HG03196 (cell line): Measurements from ENCODE around the gene SPTBN5.
"Not testable (repeated sequence)": the region's sequence is repeated elsewhere in the genome, so short reads cannot be mapped to it uniquely, and the experiment has no call there.

Source experiments
- ATAC-seq: cut with Tn5 transposase; IDR thresholded peaks from one replicate; pipeline ENCODE4 v1.9.1; 2021; ENCODE audit not compliant: unreplicated experiment

The SPTBN5 gene

DNA sequence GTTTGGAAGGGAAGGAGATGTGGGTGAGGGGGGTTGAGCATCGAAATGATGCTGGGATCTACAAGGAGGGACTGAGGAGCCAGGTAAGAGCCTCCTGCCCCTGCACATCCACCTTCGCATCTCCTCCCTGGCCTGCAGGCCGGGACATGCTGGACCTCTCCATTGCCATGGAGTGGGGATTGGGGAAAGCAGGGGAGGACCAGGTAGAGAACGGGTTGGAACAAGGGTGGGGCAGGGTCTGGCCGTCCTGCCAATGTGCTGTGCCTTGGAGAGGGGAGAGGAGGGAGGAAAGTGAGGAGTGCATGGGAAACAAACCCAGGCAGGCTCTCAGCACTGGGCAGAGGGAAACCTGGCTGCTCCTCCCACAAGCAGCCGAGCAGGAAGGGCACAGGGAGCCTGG is 44.6 kb downstream of the SPTBN5 start:
- ATAC-seq, result no peak

DNA sequence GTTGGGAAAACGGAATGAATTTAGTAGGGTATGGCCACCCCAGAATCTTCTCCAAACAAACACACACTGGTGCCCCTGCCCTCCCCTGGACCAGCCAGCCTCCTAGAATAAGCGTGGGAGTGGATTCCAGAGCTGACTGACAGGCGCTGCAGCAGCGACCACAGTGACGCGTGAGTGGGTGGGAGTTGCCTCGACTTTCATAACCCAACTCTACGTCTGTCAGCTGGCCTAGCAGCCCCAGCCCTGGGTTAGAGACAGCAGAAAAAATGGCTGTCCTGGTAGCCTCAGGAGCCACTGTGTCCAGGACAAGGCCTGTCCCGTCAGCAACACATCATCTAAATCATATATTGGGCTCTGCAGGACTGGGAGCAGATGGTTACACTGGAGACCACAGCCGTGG is 45.2 kb downstream of the SPTBN5 start:
- no peak for ATAC-seq

DNA sequence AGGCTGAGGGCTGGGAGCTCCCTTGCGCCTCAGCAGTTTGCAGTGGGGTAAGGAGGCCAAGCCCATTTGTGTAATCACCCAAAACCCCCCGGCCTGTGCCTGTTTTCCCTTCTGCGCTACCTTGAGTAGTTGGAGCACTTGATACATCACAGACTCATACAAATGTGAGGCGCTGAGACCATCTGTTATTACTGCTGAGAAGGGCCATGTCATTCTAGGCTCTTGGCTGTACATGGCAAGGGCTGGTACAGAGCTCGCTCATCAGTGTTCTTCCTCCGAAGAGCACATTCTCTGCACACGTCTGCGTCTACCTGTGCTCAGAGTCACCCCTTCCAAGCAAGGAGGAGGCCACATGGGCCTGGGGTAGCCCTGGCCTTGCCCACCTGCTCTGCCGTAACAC is 45.9 kb downstream of the SPTBN5 start:
- ATAC-seq, result no peak

DNA sequence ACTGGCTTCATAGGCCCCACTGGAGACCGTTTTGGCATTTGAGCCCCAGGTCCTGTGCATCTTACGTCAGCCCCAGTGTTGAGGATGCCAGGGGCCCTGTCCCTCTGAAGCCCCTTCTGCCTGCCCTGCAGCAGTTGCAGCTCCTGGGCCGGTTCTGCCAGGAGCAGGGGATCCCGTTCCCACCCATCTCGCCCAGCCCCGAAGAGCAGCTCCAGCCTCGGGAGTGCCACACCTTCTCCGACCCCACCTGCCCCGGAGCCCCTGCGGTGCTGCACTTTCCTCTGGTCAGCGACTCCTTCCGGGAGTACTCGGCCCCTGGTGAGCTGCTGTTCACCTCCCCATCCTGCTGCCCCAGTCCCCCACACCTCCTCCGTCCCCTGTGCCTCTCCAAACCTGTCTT is 46.6 kb downstream of the SPTBN5 start:
- no peak for ATAC-seq

DNA sequence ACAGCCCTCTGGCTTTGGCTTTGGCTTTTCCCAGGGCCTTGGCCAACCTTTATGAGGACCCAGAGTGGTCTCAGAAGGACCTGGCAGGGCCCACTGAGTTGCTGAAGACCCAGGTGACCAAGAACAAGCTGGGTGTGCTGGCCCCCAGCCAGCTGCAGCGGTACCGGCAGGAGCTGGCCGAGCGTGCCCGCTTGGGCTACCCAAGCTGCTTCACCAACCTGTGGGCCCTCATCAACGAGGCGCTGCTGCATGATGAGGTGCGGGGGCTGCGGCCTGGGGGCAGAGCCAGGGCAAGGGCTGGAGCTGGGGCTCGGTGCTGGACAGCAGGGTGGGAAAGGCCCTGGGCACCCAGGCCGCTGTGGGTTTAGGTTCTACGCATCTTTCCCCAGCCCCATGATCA is 49.0 kb downstream of the SPTBN5 start:
- no peak for ATAC-seq

DNA sequence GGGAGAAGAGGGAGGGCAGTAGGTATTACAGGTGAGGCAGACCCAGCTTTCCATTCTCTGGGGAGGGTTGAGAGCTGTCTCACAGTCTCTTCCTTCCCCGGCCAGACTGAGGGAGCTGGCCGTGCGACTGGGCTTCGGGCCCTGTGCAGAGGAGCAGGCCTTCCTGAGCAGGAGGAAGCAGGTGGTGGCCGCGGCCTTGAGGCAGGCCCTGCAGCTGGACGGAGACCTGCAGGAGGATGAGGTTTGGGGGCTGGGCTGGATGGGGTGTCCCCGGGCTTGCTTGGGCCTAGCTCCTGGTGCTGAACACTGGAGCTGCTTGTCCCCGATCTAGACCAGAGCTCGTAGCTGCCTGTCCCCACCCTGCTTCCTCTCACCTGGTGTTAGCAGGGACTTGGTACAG is 50.3 kb downstream of the SPTBN5 start:
- ATAC-seq, result no peak

DNA sequence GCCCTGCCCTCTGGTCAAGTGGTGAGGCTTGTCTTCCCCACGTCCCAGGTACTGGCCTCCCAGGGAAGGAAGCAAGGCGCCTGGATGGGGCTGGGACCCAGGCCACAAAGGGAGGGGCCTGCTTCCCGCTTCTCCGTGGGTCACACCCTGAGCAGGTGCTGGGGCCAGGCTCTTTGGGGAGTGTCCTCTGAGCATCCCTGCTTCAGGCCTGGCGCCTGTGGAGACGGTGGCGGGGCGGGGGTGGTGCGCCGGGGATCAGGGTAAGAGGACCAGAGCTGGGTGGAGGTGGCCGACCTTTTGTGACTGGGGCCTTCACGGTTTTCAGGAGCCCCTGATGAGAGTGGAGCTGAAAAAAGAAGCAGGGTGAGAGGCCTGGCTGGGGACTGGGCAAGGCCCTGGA is 51.6 kb downstream of the SPTBN5 start:
- ATAC-seq, result no peak

DNA sequence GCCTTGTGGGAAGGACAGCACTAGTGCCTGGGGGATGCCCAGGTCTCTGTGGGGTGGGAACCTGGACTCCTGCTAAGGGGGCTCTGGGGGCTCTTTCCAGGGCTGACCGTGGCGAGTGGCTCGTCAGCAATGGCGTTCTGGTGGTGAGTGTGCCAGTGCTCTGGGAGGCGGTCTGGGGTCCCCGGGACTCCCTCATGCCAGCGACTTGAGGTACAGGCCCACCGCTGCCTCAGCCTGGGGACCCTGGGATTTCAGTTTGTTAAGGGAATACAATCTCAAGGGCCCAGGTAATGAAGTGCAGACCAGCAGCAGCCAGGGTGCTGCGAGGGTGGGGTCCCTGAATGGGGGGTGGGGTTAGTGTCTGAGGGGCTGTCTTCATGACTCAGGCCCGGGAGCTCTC is 52.7 kb downstream of the SPTBN5 start:
- no peak for ATAC-seq

DNA sequence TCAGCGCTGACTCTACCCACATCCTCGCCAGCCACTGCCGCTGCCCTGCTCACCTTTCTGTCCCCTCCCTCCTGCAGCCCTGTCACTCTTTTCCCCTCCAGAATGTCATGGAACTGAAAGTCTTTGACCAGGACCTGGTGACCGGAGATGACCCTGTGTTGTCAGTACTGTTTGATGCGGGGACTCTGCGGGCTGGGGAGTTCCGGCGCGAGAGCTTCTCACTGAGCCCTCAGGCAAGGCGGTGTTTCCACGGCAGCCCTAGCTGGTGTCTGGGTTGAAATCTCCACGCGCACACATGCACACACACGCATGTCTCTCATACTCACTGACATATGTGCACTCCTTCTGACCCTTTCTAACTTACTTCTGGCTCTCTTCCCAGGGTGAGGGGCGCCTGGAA is 53.2 kb downstream of the SPTBN5 start:
- no peak for ATAC-seq

DNA sequence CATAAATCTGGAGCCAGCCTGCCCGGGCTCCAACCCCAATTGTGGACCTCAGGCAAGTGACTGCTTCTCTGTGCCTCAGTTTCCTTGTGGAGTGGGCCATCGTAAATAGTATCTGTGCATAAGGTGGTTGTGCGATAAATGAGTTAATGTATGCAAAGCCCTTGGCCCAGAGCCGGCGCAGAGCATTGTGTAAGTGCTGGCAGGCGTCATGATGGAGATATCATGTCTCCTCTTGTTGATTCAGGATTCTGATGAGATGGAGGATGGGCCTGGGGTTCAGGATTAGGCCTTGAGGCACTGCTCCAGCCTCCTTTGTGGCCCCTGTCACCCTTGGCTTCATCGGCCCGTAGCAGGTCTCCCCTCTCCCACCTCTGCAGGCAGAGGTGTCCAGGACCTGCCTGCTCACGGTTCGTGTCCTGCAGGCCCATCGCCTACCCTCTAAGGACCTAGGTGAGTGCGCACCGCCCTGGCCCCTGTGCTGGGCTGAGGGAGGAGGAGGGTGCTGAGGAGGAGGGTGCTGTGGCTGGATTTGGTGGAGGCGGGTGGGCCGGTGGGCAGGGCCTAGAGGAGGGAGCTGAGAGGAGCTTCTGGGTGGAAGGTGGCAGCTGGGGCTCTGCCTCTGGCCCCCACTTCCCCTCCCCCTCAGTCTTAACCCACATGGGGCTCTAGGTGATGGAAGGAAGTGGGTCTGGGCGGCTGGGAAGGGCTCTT is 53.9 kb downstream of the SPTBN5 start:
- no peak for ATAC-seq

DNA sequence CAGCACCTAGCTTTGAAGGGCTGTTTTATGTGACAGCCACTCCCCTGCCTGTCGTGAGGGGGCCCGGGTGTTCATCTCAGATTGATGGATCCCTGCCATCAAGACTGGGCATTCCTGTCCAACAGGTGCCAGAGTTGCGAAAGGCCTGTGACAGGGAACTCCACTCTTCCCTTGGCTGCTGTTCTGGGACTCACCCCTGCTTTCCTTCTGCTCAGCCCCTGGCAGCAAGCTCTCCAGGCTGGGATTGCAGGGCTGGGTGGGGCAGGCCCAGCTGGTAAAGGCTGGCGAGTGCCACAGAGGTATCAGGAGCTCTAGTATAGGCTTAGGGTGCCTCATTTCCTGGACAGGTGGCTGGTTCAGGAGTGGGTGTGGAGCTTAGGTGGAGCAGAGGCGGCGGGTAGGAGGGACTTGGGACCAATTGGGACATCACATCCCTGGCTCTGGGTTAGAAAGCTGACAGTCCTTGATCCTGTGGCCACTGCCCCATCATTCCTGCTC is 55.4 kb downstream of the SPTBN5 start, which contains the start of gene PLA2G4B:
TSS of gene PLA2G4B (plus strand) at position 448 of the 498 bp plus-strand sequence. CDS start 67 bp downstream, outside the sequence.
- ATAC-seq, result no peak

DNA sequence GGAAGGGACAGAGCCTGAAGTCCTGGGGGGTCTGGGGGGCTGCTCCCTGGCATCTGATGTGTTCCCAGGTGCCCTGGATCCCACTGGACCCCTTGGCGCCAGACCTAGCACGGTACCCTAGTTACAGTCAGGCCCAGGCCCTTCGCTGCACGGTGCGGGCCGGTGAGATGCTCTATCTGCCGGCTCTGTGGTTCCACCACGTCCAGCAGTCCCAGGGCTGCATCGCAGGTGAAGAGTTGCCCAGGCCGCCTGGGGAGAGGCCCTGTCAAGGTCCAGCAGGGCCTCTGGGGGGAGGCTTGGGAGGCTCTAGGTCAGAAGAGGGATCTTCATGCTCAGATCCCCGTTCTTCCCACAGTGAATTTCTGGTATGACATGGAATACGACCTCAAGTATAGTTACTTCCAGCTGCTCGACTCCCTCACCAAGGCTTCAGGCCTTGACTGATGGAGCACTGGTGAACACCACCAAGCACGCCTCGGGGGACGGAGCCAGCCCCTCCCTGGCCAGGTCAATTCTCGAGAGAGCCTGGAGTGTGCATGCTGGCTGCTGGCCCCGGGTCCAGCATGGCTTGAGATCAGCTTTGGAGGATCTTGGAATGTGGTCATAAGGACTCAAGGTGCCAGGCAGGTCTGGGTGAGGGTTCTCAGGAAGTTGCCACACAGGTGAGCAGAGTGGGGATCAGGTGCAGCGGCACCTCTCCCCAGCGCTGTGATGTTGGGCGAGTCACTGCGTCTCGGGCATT is 57.0 kb downstream of the SPTBN5 start:
- ATAC-seq, result no peak

DNA sequence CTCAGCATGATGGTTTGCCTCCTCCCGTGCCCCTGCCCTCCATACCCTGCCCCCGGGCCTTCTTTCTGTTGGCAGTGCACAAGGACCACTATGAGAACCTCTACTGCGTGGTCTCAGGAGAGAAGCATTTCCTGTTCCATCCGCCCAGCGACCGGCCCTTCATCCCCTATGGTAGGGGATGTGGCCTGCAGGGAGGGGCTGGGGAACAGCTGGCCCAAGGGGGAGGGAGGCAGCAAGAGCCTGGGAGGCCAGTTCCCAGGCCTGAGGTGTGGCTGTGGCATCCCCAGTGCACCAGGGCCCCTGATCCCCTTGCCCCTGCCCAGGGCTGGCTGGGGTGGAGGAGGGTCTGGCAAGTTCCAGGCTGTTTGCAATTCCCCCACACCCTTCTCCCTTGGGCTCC is 57.8 kb downstream of the SPTBN5 start:
- no peak for ATAC-seq

DNA sequence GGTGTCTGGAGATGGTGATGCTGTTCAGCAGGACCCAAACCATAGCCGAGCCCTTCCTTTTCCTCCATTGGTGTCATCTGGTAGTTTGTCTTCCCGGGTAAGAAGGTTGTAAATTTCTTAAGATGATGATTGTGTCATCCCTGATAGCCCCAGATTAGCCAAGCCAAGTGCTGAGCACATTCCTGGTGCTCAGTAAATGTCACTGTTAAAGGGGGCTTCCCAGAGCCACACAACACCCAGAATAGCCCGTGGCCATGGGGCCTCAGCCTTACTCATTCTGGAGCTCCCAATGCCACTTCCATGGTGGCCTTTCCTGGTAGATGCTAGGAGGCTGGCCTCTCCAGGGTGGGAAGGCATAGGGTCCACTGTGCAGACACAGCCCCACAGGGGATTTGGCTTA is 59.8 kb downstream of the SPTBN5 start:
- ATAC-seq, result no peak

DNA sequence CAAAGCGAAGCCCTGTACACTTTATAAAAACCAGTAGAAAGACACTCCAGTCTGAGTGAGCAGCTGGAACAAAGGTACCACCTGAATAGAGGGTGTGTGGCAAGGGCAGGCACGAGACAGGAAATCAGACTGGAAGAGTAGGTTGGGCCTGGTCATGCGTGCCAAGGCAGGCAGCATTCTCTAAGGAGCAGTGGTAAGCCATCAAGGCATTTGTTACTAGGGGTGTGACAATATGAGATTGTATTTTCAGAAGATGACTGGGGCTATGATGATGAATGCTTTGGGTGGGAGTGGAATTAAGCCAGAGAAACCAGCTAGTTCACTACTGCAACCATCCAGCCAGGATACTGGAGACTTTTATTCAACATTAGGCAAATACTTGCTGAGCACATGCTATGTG is 61.0 kb downstream of the SPTBN5 start:
- no peak for ATAC-seq

DNA sequence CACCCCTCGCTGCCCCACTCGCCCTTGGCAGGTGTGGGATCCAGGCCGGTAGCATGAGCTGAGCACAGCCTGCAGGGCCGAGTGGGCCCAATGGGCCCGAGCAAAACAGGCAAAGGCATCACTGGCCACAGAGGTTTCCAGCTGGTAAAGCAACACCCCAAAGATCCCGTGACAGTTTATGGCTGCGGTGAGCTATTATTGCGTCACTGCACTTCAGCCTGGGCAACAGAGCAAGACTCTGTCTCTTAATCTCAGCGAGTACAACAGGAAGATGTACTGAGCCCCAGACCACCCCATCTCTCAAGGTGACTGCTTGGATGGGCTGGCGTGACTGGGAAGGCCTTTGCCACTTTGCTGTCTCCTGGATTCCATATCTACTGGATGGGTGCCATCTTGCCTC is 61.6 kb downstream of the SPTBN5 start:
- no peak for ATAC-seq

DNA sequence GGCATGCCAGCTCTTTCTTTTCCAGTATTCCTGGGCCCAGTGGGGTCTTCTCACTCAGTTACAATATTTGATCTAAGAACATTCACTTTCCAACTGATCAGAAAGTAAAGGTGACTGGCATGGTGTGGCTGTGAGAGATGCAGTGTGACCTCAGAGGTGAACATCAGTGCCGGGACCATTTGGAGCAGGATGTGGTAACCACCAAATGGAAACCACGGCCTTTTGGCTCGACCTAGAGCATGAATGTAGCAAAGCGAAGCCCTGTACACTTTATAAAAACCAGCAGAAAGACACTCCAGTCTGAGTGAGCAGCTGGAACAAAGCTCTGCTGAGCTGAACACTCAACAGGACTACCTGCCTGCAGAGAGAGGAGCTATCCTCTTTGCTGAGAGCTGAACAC is 62.6 kb downstream of the SPTBN5 start:
- not testable (repeated sequence) for ATAC-seq

DNA sequence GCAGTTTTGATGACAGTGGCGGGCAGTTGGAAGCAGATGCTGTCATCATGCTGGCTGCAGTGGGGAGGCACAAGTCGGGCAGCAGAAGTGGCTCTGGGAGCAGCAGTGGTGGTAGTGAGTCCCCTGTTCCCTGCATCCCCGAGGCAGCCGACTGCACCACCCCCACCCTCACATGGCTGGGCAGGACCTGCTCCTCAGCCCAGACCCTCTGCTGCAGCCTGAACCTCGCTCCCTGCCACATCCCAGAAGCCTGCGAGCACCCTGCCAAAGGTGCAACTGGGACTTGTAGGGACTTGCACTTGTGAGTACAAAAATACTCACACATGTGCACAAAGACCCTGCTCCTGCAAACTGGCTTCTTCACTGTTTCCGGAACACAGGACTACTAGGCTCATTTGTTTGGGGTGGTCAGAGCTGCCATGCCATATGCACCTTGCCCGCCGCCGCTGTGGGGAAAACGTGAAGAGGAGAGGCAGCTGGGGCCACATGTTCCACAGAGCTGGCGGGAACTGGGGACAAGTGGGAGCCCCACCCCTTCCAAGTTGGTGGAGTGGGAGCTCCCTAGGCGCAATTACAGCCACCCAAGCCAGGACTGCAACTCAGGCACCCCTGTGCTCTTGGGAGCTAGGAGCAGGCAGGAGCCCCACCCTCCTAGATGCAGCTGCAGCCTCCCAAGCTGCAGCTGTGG is 63.8 kb downstream of the SPTBN5 start:
- ATAC-seq, result no peak

DNA sequence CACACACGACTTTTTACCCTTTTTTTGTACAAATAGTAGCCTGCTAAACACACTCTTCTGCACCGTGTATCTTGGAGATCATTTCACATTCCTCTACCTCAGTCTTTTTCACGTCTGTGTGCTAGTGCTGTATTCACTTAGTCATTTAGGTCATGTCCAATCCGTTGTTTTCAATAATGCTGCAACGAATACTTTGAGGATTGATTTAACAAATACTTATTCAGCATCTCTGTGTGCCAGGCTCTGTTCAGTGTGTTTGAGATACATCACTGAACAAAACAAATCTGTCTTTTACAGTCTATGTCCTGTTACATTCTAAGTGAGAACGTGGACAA is 65.1 kb downstream of the SPTBN5 start:
- no peak for ATAC-seq

DNA sequence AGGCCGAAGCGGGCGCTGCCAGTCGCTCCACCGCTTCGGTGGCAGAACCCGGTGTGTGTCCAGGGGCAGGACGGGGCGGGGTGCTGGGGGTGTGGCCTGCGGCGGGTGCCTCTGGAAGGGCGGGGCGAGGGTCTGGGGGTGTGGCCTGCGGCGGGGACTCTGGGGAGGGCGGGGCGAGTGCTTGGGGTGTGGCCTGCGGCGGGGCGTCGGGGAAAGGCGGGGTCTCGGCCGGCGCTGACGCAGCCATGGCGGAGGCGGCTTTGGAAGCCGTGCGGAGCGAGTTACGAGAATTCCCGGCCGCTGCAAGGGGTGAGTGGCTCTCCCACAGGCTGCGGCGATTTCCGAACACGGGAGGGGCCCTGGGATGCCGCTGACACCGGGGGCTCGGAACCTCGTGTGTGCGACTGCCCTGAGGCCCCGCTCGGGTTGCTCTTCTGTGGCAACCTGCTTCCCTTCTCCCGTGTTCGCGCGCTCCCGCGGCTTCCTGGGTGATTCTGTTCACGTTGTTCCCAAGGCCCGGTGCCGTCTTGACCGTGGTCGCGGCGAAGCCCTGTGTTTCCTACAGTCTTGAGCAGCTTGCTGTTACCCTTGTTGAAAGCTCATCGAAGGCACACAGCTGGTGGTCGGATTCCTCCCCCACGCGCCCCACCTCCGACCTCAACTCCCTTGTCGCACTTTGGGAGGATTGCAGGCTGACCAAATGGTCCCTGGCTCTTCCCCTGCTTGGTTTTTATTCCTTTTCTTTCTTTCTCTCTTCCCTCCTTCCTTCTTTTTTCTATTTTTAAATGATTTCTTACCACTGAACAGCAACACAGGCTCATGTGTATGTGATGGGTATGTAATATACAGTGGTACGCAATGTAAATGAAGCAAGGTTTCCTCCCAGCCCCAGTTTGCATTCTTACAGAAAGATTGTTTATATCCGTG is 65.7 kb downstream of the SPTBN5 start, which contains the start of gene JMJD7:
TSS of gene JMJD7 (plus strand) at position 213 of the 927 bp plus-strand sequence. CDS start at position 246, 33 bp downstream.
- ATAC-seq, result peak; percentile 54
